Keratinocyte (primary cell): ENCODE data around the gene SOX18.

Experiments used
- EZH2 ChIP-seq: IDR thresholded peaks from one replicate; pipeline ENCODE4 v1.6.1; 2012; ENCODE audit warnings: inconsistent platforms, mild to moderate bottlenecking, low read length, moderate library complexity
- TF ChIP-seq, protein P1 (sequence below), 3 experiments: IDR thresholded peaks in 1 of 3; conservative IDR thresholded peaks in 1 of 3; optimal IDR thresholded peaks in 1 of 3; 2 replicates in 2 of 3; 3 replicates in 1 of 3; pipeline versions ENCODE3 to v1.5.1; 2011; ENCODE audit warnings: low read length in 3 of 3, mild to moderate bottlenecking in 3 of 3, moderate library complexity in 2 of 3, control low read depth in 1 of 3, inconsistent platforms in 1 of 3; ENCODE audit not compliant: insufficient read depth in 2 of 3; ENCODE audit errors: extremely low read depth in 1 of 3

- TF ChIP-seq, protein P1, sequence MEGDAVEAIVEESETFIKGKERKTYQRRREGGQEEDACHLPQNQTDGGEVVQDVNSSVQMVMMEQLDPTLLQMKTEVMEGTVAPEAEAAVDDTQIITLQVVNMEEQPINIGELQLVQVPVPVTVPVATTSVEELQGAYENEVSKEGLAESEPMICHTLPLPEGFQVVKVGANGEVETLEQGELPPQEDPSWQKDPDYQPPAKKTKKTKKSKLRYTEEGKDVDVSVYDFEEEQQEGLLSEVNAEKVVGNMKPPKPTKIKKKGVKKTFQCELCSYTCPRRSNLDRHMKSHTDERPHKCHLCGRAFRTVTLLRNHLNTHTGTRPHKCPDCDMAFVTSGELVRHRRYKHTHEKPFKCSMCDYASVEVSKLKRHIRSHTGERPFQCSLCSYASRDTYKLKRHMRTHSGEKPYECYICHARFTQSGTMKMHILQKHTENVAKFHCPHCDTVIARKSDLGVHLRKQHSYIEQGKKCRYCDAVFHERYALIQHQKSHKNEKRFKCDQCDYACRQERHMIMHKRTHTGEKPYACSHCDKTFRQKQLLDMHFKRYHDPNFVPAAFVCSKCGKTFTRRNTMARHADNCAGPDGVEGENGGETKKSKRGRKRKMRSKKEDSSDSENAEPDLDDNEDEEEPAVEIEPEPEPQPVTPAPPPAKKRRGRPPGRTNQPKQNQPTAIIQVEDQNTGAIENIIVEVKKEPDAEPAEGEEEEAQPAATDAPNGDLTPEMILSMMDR (optimal IDR thresholded peaks at IDR 0.05 in 1 of 3, IDR thresholded peaks at IDR 0.05 in 1 of 3, conservative IDR thresholded peaks at IDR 0.05 in 1 of 3; ENCODE audit: extremely low read depth in 1 of 3, insufficient read depth in 2 of 3, low read length in 3 of 3), result no peak
- TF ChIP-seq EZH2, result no peak
These were observed 1.6 kb upstream of the SOX18 start for GRCh38 chr20:64051033-64051452.
